Fibroblast of the aortic adventitia (primary cell): ENCODE measurements around the gene SUGP2. TPM values are rescaled to one million over a fixed set of nuclear protein-coding genes. Genes with fewer than 3 reads are reported as not detected.
A peak's percentile ranks its signal among the peaks of the same experiment; 100 is the strongest.

Source experiments
- DNase-seq: peaks from one replicate; pipeline ENCODE4 v3.0.0-alpha.2; 2010; ENCODE audit warnings: low read depth
- H3K4me3 ChIP-seq: 2 replicates; pipeline ENCODE4 v1.5.1; 2011; ENCODE audit warnings: low read depth, mild to moderate bottlenecking, control low read depth, low read length, moderate library complexity
- CTCF ChIP-seq: IDR thresholded peaks from 2 replicates; pipeline ENCODE4 v1.5.1; 2011; ENCODE audit warnings: mild to moderate bottlenecking, low read length, control low read depth, inconsistent platforms; ENCODE audit not compliant: insufficient read depth
- total RNA-seq: library from RNA; depleted of rRNA; stranded (reverse); fragments of >200 nt; gene quantifications from 2 replicates; pipeline ENCODE4 v1.2.3, GENCODE V29; 2012; ENCODE audit warnings: low replicate concordance

Gene SUGP2
- total RNA-seq, 1 donor: 35.3 TPM

- TF ChIP-seq CTCF: no peak
- DNase-seq: no peak
- no peak overlapping the region for H3K4me3 ChIP-seq
Observed at GRCh38 chr19:19022380-19022961, 10.8 kb downstream of the SUGP2 start.

- peak; percentile 45 for DNase-seq
- TF ChIP-seq CTCF: no peak
- no peak overlapping the region for H3K4me3 ChIP-seq
Observed at GRCh38 chr19:19021115-19021514, 12.2 kb downstream of the SUGP2 start.

- no peak for TF ChIP-seq CTCF
- H3K4me3 ChIP-seq: no peak overlapping the region
- no peak for DNase-seq
Observed at GRCh38 chr19:19010551-19010950, 22.8 kb downstream of the SUGP2 start.

GRCh38 chr19:19009951-19010350, 23.4 kb downstream of the SUGP2 start:
- no peak for DNase-seq
- no peak overlapping the region for H3K4me3 ChIP-seq
- no peak for TF ChIP-seq CTCF

GRCh38 chr19:19006213-19006612, 27.1 kb downstream of the SUGP2 start:
- TF ChIP-seq CTCF: no peak
- no peak overlapping the region for H3K4me3 ChIP-seq
- peak; percentile 40 for DNase-seq

GRCh38 chr19:19004144-19004543, 29.2 kb downstream of the SUGP2 start:
- TF ChIP-seq CTCF: no peak
- no peak for DNase-seq
- H3K4me3 ChIP-seq: no peak overlapping the region
